Activated naive CD4-positive, alpha-beta T cell treated with anti-CD3 and anti-CD28 coated beads, Interleukin-2, amount 50 U/mL, for 24 hours (primary cell): ENCODE data around the gene RING1.

ENCODE experiments used
- H3K27ac Mint-ChIP-seq: one replicate; pipeline ENCODE4 v1.8.0; 2021; ENCODE audit warnings: mild to moderate bottlenecking, mixed read lengths
- H3K27me3 Mint-ChIP-seq: one replicate; pipeline ENCODE4 v1.8.0; 2021; ENCODE audit warnings: mixed read lengths
- H3K36me3 Mint-ChIP-seq: one replicate; pipeline ENCODE4 v1.8.0; 2021; ENCODE audit warnings: mixed read lengths
- H3K4me1 Mint-ChIP-seq: one replicate; pipeline ENCODE4 v1.8.0; 2021; ENCODE audit warnings: mixed read lengths
- H3K4me3 Mint-ChIP-seq: one replicate; pipeline ENCODE4 v1.8.0; 2021; ENCODE audit warnings: mild to moderate bottlenecking, mixed read lengths
- H3K9me3 Mint-ChIP-seq: one replicate; pipeline ENCODE4 v1.8.0; 2021; ENCODE audit warnings: mixed read lengths

Gene RING1

GRCh38 chr6:33208091-33208967, at the start of gene RING1:
Gene RING1, plus strand, starts transcription at chr6:33208500. Its CDS starts 323 bp downstream, at chr6:33208823.
- Mint-ChIP-seq H3K27me3 (no peaks in the 10 kb centered on the region), H3K4me1 (peaks cover 52% of the 10 kb centered on the region), H3K36me3 (peaks cover 17% of the 10 kb centered on the region), H3K27ac (peak within 1 kb of the TSS; percentile 93), H3K4me3 (peak within 1 kb of the TSS; percentile 92), H3K9me3 (no peaks in the 10 kb centered on the region)

- no peaks in the 10 kb centered on the region for H3K9me3 Mint-ChIP-seq
- no peak overlapping the region for H3K27ac Mint-ChIP-seq
- peaks cover 14% of the 10 kb centered on the region for H3K4me1 Mint-ChIP-seq
- no peak overlapping the region for H3K4me3 Mint-ChIP-seq
- H3K27me3 Mint-ChIP-seq: no peaks in the 10 kb centered on the region
- H3K36me3 Mint-ChIP-seq: no peaks in the 10 kb centered on the region
Measured at GRCh38 chr6:33160096-33160495, 48.2 kb upstream of the RING1 start.

DNA sequence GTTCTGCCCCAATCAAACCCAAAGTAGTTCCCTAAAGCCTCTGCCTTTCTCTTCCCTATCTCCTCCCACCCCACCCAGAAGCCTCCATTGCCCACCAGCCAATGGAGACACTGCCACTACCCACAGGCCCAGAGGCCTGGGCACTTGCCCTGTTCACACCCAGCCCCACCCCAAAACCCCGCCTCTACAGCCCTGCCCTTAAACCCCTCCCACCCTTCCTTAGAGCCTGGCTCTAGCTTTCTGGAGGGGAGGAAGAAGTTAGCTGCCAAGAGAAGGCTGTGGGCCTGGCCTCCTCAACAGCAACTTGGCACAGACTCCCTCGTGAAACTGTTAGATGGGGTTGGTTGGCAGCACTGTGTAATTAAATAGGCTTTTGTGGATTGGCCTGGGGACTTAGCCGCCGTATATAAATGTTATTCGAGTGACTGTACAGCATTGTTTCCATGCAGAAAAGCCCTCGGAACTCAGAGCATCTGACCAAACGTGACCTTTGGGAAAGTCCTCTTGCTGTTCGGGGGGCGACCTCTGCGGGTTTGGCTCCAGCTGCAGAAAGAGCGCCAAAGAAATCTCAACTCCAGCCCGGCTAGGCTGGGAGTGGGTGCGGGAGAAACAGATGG, 47.5 kb upstream of the RING1 start:
- Mint-ChIP-seq H3K4me1 (peaks cover 14% of the 10 kb centered on the region), H3K27ac (no peak overlapping the region), H3K9me3 (no peaks in the 10 kb centered on the region), H3K4me3 (peak overlapping the region; percentile 85), H3K27me3 (no peaks in the 10 kb centered on the region), H3K36me3 (no peaks in the 10 kb centered on the region)

DNA sequence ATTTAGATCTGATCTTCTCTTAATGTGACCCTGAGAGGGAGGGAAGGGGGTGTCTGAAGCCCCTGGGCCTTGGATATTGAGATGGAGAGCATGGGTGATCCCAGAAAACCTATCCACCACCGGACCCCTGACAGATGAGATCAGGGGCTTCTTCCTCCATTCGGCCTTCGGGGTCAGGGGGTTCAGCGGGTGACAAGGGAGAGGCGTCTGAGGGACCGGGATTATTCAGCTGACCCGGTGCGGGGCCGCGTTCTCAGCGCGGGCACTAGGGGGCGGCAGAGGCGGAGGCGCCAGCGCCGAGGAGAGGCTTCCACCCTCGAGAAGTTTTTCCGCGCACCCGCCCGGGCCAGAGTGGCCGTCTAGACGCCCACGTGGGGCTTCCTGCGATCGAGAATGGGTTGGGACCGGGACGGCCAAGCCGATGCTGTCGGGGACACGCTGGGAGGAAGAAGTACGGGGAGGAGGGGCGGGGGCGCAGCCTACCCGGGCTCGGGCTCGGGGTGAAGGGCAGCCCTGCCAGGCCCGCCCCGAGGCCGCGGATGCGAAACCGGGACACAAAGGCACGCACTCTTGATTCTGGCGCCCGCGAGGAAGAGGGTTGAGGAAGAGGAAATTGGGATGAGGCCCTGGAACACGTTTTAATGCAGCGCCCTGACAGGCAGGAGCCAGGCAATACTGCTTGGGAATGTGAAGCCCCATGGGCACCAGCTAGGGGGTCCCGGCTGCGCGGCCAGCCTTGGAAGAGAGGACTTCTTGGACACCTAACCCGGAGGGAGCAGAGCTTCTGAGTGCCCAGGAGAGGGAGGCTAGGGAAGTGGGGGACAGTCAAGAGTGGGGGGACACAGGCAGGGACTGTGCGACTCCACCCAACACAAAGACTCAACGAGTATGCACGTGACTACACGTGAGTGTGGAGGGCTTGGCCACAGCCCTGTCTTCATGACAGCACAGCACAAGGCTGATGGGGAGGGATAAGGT, 46.7 kb upstream of the RING1 start:
- Mint-ChIP-seq H3K27me3 (no peaks in the 10 kb centered on the region), H3K27ac (no peak overlapping the region)

DNA sequence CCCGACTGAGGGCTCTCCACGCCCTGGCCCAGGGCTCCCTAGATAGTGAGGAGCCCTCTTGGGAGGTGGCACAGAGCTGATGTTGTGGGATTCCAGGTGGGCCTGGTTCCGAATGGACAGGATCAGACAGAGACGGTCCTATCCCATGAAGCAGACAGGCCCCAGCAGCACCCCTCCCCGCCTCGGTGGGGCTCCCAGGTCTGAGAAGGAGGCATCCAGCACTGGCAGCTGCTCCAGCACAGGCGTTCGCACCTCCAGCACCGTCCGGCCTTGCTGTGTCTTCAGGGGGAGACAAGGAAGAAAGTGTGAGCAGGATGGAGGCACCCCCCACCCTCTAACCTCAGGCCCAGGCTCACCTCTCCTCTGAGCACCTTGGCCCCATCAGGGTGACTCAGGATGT, 44.8 kb upstream of the RING1 start:
- no peak overlapping the region for H3K27ac Mint-ChIP-seq
- H3K4me3 Mint-ChIP-seq: no peak overlapping the region
- H3K27me3 Mint-ChIP-seq: no peaks in the 10 kb centered on the region
- H3K9me3 Mint-ChIP-seq: no peaks in the 10 kb centered on the region
- H3K36me3 Mint-ChIP-seq: no peaks in the 10 kb centered on the region
- H3K4me1 Mint-ChIP-seq: peaks cover 14% of the 10 kb centered on the region

More for the DNA sequence above, 46.7 kb upstream of the RING1 start:
- H3K9me3 Mint-ChIP-seq: no peaks in the 10 kb centered on the region
- H3K4me1 Mint-ChIP-seq: peaks cover 14% of the 10 kb centered on the region
- H3K36me3 Mint-ChIP-seq: no peaks in the 10 kb centered on the region
- H3K4me3 Mint-ChIP-seq: peak overlapping the region; percentile 85

DNA sequence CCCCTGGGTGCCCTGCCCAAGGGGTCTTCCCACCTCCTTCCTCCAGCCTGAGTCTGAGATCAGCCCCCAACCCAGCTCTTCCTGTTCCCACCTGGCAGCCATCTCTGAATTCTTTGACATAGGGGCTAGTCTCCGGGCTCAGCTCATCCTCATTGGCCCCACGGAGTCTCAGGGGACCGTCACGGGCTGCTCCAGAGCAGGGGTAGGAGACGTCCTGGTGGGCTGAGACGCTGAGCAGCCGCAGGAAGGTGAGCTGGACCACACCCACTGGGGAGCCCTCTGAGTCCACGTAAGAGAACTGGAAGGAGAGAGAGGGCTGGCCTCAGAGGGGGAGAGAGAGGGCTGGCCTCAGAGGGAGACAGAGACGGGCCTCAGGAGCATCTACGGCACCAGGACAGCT, 44.1 kb upstream of the RING1 start:
- Mint-ChIP-seq H3K4me3 (no peak overlapping the region), H3K27me3 (no peaks in the 10 kb centered on the region), H3K9me3 (no peaks in the 10 kb centered on the region), H3K4me1 (peaks cover 14% of the 10 kb centered on the region), H3K27ac (no peak overlapping the region), H3K36me3 (no peaks in the 10 kb centered on the region)

GRCh38 chr6:33164665-33165373, 43.5 kb upstream of the RING1 start:
- no peaks in the 10 kb centered on the region for H3K9me3 Mint-ChIP-seq
- H3K4me3 Mint-ChIP-seq: no peak overlapping the region
- no peaks in the 10 kb centered on the region for H3K27me3 Mint-ChIP-seq
- no peaks in the 10 kb centered on the region for H3K36me3 Mint-ChIP-seq
- H3K27ac Mint-ChIP-seq: no peak overlapping the region
- H3K4me1 Mint-ChIP-seq: peaks cover 14% of the 10 kb centered on the region

DNA sequence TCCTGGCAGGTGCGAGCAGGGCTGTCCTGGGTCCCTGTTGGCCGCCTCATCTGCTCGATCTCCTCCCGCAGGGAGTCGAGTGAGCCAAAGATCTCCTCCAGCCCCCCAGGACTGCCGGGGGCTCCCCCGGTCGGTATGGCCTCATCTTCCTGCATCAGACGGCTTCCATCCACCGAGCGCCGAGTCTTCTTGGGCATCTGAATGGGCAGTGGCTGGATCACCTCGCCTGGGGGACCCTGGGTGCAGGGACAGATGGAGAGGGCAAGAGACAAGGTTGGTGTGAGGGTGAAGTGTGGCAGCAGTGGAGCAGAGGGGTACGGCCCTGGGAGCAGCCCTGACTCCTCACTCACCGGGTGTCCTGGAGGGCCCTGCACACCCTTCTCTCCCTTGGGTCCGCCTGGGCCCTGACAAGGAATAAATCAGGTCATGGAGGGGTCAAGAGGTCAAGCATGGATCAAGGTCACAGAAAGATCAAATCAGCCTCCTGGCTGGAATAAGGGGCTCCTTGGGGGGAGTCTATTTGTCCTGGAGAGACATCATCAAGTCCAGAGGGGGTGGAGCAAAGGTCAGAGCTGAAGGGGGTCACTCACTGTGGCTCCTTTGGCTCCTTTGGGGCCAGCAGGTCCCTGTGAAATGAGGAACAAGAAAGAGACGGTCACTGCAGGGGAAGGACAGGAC, 42.6 kb upstream of the RING1 start:
- Mint-ChIP-seq H3K4me3 (no peak overlapping the region), H3K36me3 (no peaks in the 10 kb centered on the region), H3K27me3 (no peaks in the 10 kb centered on the region), H3K9me3 (no peaks in the 10 kb centered on the region), H3K27ac (no peak overlapping the region), H3K4me1 (peaks cover 14% of the 10 kb centered on the region)

DNA sequence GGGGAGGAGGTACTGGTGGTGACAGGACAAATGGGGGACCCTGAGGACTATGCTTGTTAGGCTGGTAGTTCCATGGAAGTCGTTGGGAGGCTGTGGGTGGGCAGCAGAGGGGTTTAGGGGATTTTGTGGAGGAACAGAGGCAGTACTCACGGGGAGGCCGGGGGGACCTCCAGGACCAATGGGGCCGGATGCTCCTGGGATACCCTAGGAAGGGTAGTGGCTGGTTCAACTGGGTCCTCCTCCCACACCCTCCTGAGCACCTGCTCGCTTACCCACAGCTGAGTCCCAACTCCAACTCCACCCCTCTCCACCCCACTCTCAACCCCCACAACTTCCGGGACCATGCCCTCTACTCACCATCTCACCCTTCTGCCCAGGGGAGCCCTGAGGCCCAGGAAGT, 41.9 kb upstream of the RING1 start:
- peaks cover 9% of the 10 kb centered on the region for H3K4me1 Mint-ChIP-seq
- H3K27ac Mint-ChIP-seq: no peak overlapping the region

DNA sequence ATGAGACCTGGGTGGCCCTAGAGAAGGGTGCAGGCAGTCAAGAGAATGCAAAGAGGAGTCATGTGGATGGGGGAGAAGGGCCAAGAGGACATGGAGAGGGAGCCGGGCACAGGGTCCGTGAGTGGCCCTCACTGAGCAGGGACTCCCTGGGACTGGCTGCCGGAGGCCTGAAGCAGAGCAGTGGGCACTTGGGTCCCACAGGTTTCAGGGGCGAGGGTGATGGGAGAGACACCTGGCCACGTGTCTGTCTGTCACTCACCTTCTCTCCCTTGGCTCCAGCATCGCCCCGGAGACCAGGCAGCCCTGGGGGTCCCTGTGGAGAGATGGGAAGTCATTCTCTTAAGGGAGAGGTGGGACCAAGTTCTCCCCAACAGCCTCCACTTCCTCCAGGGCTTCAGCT, 41.5 kb upstream of the RING1 start:
- Mint-ChIP-seq H3K27me3 (no peaks in the 10 kb centered on the region), H3K4me3 (no peak overlapping the region), H3K36me3 (no peaks in the 10 kb centered on the region), H3K4me1 (peaks cover 5% of the 10 kb centered on the region), H3K9me3 (no peaks in the 10 kb centered on the region), H3K27ac (no peak overlapping the region)

More for the DNA sequence above, 41.9 kb upstream of the RING1 start:
- H3K27me3 Mint-ChIP-seq: no peaks in the 10 kb centered on the region
- H3K36me3 Mint-ChIP-seq: no peaks in the 10 kb centered on the region
- no peak overlapping the region for H3K4me3 Mint-ChIP-seq
- H3K9me3 Mint-ChIP-seq: no peaks in the 10 kb centered on the region

GRCh38 chr6:33167374-33168283, 40.7 kb upstream of the RING1 start:
- Mint-ChIP-seq H3K27me3 (no peaks in the 10 kb centered on the region), H3K4me3 (no peak overlapping the region), H3K36me3 (no peaks in the 10 kb centered on the region), H3K4me1 (no peaks in the 10 kb centered on the region), H3K9me3 (no peaks in the 10 kb centered on the region), H3K27ac (no peak overlapping the region)

GRCh38 chr6:33168284-33168601, 40.1 kb upstream of the RING1 start:
- Mint-ChIP-seq H3K4me3 (no peak overlapping the region), H3K9me3 (no peaks in the 10 kb centered on the region), H3K27me3 (no peaks in the 10 kb centered on the region), H3K4me1 (no peaks in the 10 kb centered on the region), H3K27ac (no peak overlapping the region), H3K36me3 (no peaks in the 10 kb centered on the region)

DNA sequence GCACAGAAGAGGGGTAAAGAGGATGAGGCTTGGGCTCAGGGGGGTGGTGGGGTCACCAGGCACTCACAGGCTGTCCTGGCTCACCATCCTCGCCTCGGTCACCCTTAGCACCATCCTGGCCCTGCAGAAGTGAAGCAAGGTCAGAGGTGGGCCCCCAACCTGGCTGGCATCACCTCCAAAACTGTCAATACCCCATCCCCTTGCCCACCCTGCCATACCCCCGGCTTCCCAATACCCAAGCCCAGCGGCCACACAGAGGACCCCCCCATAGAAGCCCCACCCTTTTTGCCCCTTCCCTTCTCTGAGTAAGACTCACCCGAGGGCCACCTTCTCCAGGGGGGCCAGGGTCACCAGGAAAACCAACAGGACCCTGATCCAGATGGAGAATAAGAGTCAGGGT, 39.7 kb upstream of the RING1 start:
- Mint-ChIP-seq H3K9me3 (no peaks in the 10 kb centered on the region), H3K4me1 (no peaks in the 10 kb centered on the region), H3K27ac (no peak overlapping the region)

More for the DNA sequence above, 39.7 kb upstream of the RING1 start:
- H3K4me3 Mint-ChIP-seq: no peak overlapping the region
- no peaks in the 10 kb centered on the region for H3K27me3 Mint-ChIP-seq
- no peaks in the 10 kb centered on the region for H3K36me3 Mint-ChIP-seq
